ENCODE data around the gene GPC4.

DNA sequence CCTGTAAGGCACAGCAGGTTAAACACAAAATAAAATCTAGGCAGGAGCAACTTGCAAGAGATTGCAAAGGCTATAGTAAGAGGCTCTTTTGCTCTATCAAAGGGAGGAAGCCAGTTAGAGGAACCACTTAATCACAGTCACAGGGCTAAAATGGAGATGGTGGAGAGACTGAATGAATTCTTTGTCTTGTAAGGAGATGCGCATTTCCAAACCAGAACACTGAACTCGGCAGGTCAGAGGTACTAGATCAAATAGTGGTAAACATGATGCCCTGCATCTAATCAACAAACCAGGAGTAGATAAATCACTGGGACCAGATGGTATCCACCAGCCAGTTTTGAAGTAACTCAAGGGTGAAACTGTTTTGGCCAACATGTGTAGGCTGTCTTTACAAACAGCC, 55.8 kb downstream of the GPC4 start:
- TF ChIP-seq, protein P1, sequence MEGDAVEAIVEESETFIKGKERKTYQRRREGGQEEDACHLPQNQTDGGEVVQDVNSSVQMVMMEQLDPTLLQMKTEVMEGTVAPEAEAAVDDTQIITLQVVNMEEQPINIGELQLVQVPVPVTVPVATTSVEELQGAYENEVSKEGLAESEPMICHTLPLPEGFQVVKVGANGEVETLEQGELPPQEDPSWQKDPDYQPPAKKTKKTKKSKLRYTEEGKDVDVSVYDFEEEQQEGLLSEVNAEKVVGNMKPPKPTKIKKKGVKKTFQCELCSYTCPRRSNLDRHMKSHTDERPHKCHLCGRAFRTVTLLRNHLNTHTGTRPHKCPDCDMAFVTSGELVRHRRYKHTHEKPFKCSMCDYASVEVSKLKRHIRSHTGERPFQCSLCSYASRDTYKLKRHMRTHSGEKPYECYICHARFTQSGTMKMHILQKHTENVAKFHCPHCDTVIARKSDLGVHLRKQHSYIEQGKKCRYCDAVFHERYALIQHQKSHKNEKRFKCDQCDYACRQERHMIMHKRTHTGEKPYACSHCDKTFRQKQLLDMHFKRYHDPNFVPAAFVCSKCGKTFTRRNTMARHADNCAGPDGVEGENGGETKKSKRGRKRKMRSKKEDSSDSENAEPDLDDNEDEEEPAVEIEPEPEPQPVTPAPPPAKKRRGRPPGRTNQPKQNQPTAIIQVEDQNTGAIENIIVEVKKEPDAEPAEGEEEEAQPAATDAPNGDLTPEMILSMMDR (IDR thresholded peaks at IDR 0.05): no peak
- no peak for TF ChIP-seq POLR2A (IDR thresholded peaks at IDR 0.05)
